GM13976 (cell line): ENCODE measurements around the gene ACAP2.

Experiments
- DNase-seq: peaks from one replicate; pipeline ENCODE4 v3.0.0; 2012; ENCODE audit warnings: low spot score
- in situ Hi-C: fragments of 300-500 bp; cut with MboI; formaldehyde crosslinking; loops from one replicate; pipeline ENCODE4 v1.12.0; 2022; ENCODE audit warnings: low sequenced_read_pairs, mixed read lengths, inconsistent platforms; ENCODE audit not compliant: unreplicated experiment
- TF ChIP-seq, protein P1 (sequence below): IDR thresholded peaks from 2 replicates; pipeline ENCODE4 v1.5.1; 2012; ENCODE audit warnings: borderline replicate concordance, mild to moderate bottlenecking; ENCODE audit not compliant: insufficient read depth; ENCODE audit errors: extremely low read depth, missing control alignments, control extremely low read depth

The ACAP2 gene

GRCh38 chr3:195282961-195283360 is 159.9 kb downstream of the ACAP2 start:
- in situ Hi-C loops, result no loop called here
- DNase-seq, result no peak
- TF ChIP-seq, protein P1, sequence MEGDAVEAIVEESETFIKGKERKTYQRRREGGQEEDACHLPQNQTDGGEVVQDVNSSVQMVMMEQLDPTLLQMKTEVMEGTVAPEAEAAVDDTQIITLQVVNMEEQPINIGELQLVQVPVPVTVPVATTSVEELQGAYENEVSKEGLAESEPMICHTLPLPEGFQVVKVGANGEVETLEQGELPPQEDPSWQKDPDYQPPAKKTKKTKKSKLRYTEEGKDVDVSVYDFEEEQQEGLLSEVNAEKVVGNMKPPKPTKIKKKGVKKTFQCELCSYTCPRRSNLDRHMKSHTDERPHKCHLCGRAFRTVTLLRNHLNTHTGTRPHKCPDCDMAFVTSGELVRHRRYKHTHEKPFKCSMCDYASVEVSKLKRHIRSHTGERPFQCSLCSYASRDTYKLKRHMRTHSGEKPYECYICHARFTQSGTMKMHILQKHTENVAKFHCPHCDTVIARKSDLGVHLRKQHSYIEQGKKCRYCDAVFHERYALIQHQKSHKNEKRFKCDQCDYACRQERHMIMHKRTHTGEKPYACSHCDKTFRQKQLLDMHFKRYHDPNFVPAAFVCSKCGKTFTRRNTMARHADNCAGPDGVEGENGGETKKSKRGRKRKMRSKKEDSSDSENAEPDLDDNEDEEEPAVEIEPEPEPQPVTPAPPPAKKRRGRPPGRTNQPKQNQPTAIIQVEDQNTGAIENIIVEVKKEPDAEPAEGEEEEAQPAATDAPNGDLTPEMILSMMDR, result no peak

DNA sequence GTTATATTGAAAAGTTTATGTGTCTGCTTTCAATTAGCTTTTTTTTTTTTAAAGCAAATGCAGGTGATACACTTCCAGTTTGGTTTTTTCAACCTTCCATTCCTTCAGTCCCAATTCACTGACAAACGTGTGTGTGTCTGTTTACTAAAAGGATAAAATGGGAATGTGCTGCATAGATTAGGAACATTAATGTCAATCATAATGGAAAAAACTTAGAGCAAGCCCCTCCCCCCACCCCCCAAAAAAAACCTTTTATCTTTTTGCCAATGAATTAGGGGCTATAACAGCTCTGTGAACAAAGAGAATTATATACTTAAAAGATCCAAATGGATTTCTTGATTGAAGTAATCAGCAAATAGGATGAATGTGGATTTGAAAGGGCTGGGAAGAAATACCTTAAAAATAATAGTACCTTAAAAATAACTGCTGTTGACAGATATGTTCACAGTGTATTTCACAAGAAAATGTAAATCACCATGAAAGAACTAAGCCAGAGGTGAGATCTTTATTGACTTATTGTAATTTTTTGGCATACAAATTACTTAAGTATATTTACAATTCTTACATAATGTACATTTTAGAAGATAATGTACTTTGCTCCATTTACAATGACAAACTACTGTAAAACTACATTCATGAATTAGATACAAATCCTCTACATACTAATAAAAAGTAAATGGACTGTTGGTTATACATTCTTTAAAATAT is 168.4 kb downstream of the ACAP2 start:
- no peak for DNase-seq
- TF ChIP-seq, protein P1, result no peak

GRCh38 chr3:195271410-195272243 is 171.2 kb downstream of the ACAP2 start:
- in situ Hi-C loops, result loop anchor here (5.0 kb wide), 1 partner anchor 251 kb away; no protein-coding TSS in a partner anchor

More for the DNA sequence above, 168.4 kb downstream of the ACAP2 start:
- in situ Hi-C loops, result loop anchor here (5.0 kb wide), 1 partner anchor 248 kb away; no protein-coding TSS in a partner anchor

GRCh38 chr3:195270817-195271409 is 171.9 kb downstream of the ACAP2 start, which contains the start of gene XXYLT1:
XXYLT1 (minus strand) TSS chr3:195271159; CDS start chr3:195271058, 101 bp downstream.
- peak; percentile 92 for DNase-seq
- in situ Hi-C loops, result loop anchor here (5.0 kb wide), 1 partner anchor 251 kb away; no protein-coding TSS in a partner anchor
- TF ChIP-seq, protein P1, result peak; percentile 80

More at GRCh38 chr3:195271410-195272243, 171.2 kb downstream of the ACAP2 start:
- peak; percentile 91 for DNase-seq
- TF ChIP-seq, protein P1, result peak; percentile 99

- DNase-seq, result peak; percentile 52
- TF ChIP-seq, protein P1, result no peak
- in situ Hi-C loops, result loop anchor here (5.0 kb wide), 1 partner anchor 252 kb away; no protein-coding TSS in a partner anchor
These were observed 172.6 kb downstream of the ACAP2 start for GRCh38 chr3:195270079-195270816.
